Activated CD8-positive, alpha-beta memory T cell treated with anti-CD3 and anti-CD28 coated beads for 48 hours (primary cell): Measurements from ENCODE around the gene IMPG1.

Source experiments
- DNase-seq, 3 experiments: peaks; one replicate each; pipeline ENCODE4 v3.0.0-alpha.2; 2020; ENCODE audit warnings: low read depth in 2 of 3, low spot score in 2 of 3

IMPG1 gene

GRCh38 chr6:75893058-75893775 lies 179.2 kb downstream of the IMPG1 start:
- DNase-seq: no peak

DNA sequence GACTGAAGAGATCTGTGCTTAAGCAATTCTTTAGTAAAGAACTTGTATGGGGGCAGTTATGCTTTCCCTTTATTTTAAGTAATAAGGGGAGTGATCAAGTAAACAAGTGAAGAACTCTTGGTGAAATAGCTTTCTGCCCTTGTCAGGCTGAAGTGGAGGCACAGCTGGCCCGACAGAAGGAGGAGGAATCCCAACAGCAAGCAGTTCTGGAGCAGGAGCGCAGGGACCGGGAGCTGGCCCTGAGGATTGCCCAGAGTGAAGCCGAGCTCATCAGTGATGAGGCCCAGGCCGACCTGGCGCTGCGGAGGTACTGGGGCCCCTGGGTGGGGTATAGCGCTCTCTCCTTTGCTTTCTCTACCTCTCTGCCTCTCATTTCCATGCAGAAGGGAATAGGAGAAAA lies 180.1 kb downstream of the IMPG1 start:
- DNase-seq: no peak

DNA sequence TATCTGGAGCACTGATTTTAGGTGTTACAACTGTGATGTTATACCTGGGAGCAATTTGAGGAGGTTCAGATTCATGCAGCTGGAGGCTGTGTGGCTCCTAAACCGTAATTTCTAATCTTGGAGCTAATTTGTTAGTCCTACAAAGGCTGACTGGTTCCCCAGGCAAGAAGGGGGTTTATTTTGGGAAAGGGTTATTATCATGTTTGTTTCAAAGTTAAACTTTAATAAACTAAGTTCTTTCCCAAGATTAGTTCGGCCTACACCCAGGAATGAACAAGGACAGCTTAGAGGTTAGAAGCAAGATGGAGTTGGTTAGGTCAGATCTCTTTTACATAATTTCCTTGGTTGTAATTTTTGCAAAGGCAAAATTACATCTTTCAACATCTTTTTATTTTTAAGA lies 187.6 kb downstream of the IMPG1 start:
- no peak for DNase-seq

GRCh38 chr6:75882734-75883133 lies 189.7 kb downstream of the IMPG1 start:
- no peak for DNase-seq

GRCh38 chr6:75880305-75880704 lies 192.2 kb downstream of the IMPG1 start:
- DNase-seq: no peak

DNA sequence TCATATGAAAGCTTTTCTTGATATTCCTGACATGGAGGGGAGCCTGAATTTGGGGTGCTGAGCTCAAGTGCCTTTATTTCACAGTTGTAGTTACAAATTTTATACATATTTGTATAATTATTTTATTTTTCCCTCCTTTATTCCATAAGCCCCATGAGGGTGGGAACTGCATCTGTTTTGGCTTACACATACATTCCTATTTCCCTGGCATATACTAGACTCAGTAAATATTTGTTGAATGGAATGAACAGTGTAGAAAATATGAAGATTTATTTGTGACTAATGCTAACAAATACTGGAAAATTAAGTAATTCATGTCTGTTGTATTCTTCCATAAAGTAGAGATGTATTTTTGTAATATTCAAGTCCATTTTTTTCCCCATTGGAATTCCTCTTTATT lies 196.3 kb downstream of the IMPG1 start:
- DNase-seq: no peak

GRCh38 chr6:75874224-75874623 lies 198.2 kb downstream of the IMPG1 start:
- DNase-seq: no peak
